CD14-positive monocyte (primary cell): ENCODE measurements around the gene C2CD4A. TPM values are rescaled to one million over a fixed set of nuclear protein-coding genes. Genes with fewer than 3 reads are reported as not detected.

ENCODE experiments used
- DNase-seq, 3 donors: peaks; one replicate each; pipeline ENCODE4 v3.0.0-alpha.2; 2011 to 2022
- H2AFZ ChIP-seq: 2 replicates; pipeline ENCODE4 v1.6.0; 2012; ENCODE audit warnings: mild to moderate bottlenecking, low read depth, low read length, inconsistent platforms; ENCODE audit not compliant: insufficient read depth, poor library complexity, severe bottlenecking
- H3K27ac ChIP-seq, 2 donors: 1 replicate in 1 of 2; 2 replicates in 1 of 2; pipeline ENCODE4 v1.5.1; 2012 to 2013; ENCODE audit warnings: low read length in 2 of 2, control low read depth in 1 of 2, inconsistent platforms in 1 of 2, low read depth in 1 of 2, mild to moderate bottlenecking in 1 of 2
- H3K27me3 ChIP-seq, 2 donors: one replicate each; pipeline versions ENCODE4 v1.6.0 to v1.6.1; 2011 to 2013; ENCODE audit warnings: low read length in 2 of 2; ENCODE audit not compliant: control insufficient read depth in 2 of 2, insufficient read depth in 2 of 2
- H3K36me3 ChIP-seq, 2 donors: replicated peaks in 1 of 2; 1 replicate in 1 of 2; 2 replicates in 1 of 2; pipeline versions ENCODE4 v1.5.1 to v1.6.1; 2012 to 2013; ENCODE audit warnings: low read length in 2 of 2, control low read depth in 1 of 2, inconsistent platforms in 1 of 2, mild to moderate bottlenecking in 1 of 2; ENCODE audit not compliant: insufficient read depth in 2 of 2, control insufficient read depth in 1 of 2
- H3K4me1 ChIP-seq, 2 donors: 1 replicate in 1 of 2; 2 replicates in 1 of 2; pipeline versions ENCODE4 v1.5.1 to v1.6.1; 2012 to 2013; ENCODE audit warnings: low read length in 2 of 2, control low read depth in 1 of 2, inconsistent platforms in 1 of 2, mild to moderate bottlenecking in 1 of 2, moderate library complexity in 1 of 2; ENCODE audit not compliant: insufficient read depth in 2 of 2, control insufficient read depth in 1 of 2
- H3K4me2 ChIP-seq: replicated peaks from 2 replicates; pipeline ENCODE3; 2012; ENCODE audit warnings: low read length, moderate library complexity, mild to moderate bottlenecking; ENCODE audit not compliant: poor library complexity, severe bottlenecking; ENCODE audit errors: extremely low read depth
- H3K4me3 ChIP-seq, 3 experiments: fragments of 200-600 bp in 1 of 3; sonication (generic) in 1 of 3; replicated peaks in 1 of 3; 1 replicate in 2 of 3; 2 replicates in 1 of 3; pipeline ENCODE4 v1.5.1; 2011 to 2013; ENCODE audit warnings: low read length in 3 of 3, mild to moderate bottlenecking in 3 of 3, control low read depth in 2 of 3, low read depth in 2 of 3, inconsistent platforms in 1 of 3, moderate library complexity in 1 of 3
- H3K79me2 ChIP-seq: 2 replicates; pipeline ENCODE4 v1.6.0; 2012; ENCODE audit warnings: mild to moderate bottlenecking, control low read depth, inconsistent platforms, low read length, moderate library complexity; ENCODE audit not compliant: insufficient read depth
- H3K9ac ChIP-seq: 2 replicates; pipeline ENCODE4 v1.6.0; 2017; ENCODE audit warnings: low read length, mild to moderate bottlenecking; ENCODE audit not compliant: insufficient read depth, poor library complexity, severe bottlenecking
- H3K9me3 ChIP-seq, 2 donors: replicated peaks in 1 of 2; 1 replicate in 1 of 2; 2 replicates in 1 of 2; pipeline versions ENCODE4 v1.5.1 to v1.6.1; 2012 to 2013; ENCODE audit warnings: low read length in 2 of 2, control low read depth in 1 of 2; ENCODE audit not compliant: control insufficient read depth in 1 of 2, insufficient read depth in 1 of 2
- H4K20me1 ChIP-seq: 2 replicates; pipeline ENCODE4 v1.6.0; 2012; ENCODE audit warnings: mild to moderate bottlenecking, low read length, control low read depth, moderate library complexity; ENCODE audit not compliant: insufficient read depth
- H3K27ac Mint-ChIP-seq, 7 donors: one replicate each; pipeline ENCODE4 v1.8.0; 2020; ENCODE audit warnings: mild to moderate bottlenecking in 7 of 7, mixed read lengths in 7 of 7, moderate library complexity in 6 of 7, inconsistent platforms in 2 of 7
- H3K27me3 Mint-ChIP-seq, 3 donors: one replicate each; pipeline ENCODE4 v1.8.0; 2021 to 2022; ENCODE audit warnings: low read depth in 3 of 3, mild to moderate bottlenecking in 3 of 3, mixed read lengths in 3 of 3, moderate library complexity in 3 of 3, inconsistent platforms in 1 of 3
- H3K36me3 Mint-ChIP-seq, 2 donors: one replicate each; pipeline ENCODE4 v1.8.0; 2020; ENCODE audit warnings: mixed read lengths in 2 of 2, inconsistent platforms in 1 of 2, mild to moderate bottlenecking in 1 of 2
- H3K4me1 Mint-ChIP-seq: one replicate; pipeline ENCODE4 v1.8.0; 2020; ENCODE audit warnings: mild to moderate bottlenecking, mixed read lengths
- H3K4me3 Mint-ChIP-seq, 2 donors: one replicate each; pipeline ENCODE4 v1.8.0; 2020; ENCODE audit warnings: mild to moderate bottlenecking in 2 of 2, mixed read lengths in 2 of 2, moderate library complexity in 1 of 2
- H3K9me3 Mint-ChIP-seq, 7 donors: one replicate each; pipeline ENCODE4 v1.8.0; 2020 to 2022; ENCODE audit warnings: mixed read lengths in 7 of 7, mild to moderate bottlenecking in 6 of 7, moderate library complexity in 6 of 7, inconsistent platforms in 2 of 7
- CTCF ChIP-seq: fragments of 200-600 bp; IDR thresholded peaks from one replicate; pipeline ENCODE4 v1.8.0; 2022; ENCODE audit warnings: antibody characterized with exemption, mild to moderate bottlenecking
- WGBS: methylation state at CpG from one replicate; pipeline ENCODE4 v1.1.5; 2013; ENCODE audit warnings: missing lambda C conversion rate; ENCODE audit not compliant: insufficient coverage; 5-methylcytosine and 5-hydroxymethylcytosine counted together
- intact Hi-C, 2 donors: fragments of 100-400 bp; cut with micrococcal nuclease; formaldehyde crosslinking; loops; one replicate each; pipeline versions ENCODE4 v1.15.0 to v1.15.1; 2023
- polyA plus RNA-seq, 3 donors: library from polyadenylated mRNA; depleted of rRNA in 1 of 3; unstranded in 2 of 3; stranded (reverse) in 1 of 3; fragments of 300-500 nt in 2 of 3; fragments of >200 nt in 1 of 3; fragmentation: Illumina TruSeq in 2 of 3; gene quantifications; 1 replicate in 2 of 3; 2 replicates in 1 of 3; pipeline ENCODE4 v1.2.3, GENCODE V29; 2012 to 2021

The C2CD4A gene
- polyA plus RNA-seq, 3 donors = not detected

GRCh38 chr15:62054979-62055378 lies 11.8 kb upstream of the C2CD4A start:
- WGBS = 94% methylated on average over 3 of the region's 5 CpGs
- peak overlapping the region in 2 of 7 donors; percentile 75 to 79 for H3K27ac Mint-ChIP-seq

GRCh38 chr15:62057341-62057980 lies 9.3 kb upstream of the C2CD4A start:
- Mint-ChIP-seq H3K36me3 (peaks cover 3 to 9% of the 10 kb centered on the region in 2 donors), H3K9me3 (no peaks in the 10 kb centered on the region), H3K27me3 (peaks cover 11 to 18% (median 16%) of the 10 kb centered on the region in 3 donors), H3K4me1 (peaks cover 61% of the 10 kb centered on the region), H3K4me3 (no peak overlapping the region), H3K27ac (peak overlapping the region; percentile 69 to 85 (median 80))
- H3K4me2 ChIP-seq = peak overlapping the region; percentile 90
- no peak overlapping the region for H3K9ac ChIP-seq
- H4K20me1 ChIP-seq = peaks cover 70% of the 10 kb centered on the region
- intact Hi-C loops = no loop called here
- H2AFZ ChIP-seq = no peak overlapping the region
- H3K4me3 ChIP-seq = peak overlapping the region in 1 of 3 experiments; percentile 24
- H3K79me2 ChIP-seq = peaks cover 72% of the 10 kb centered on the region
- H3K4me1 ChIP-seq = peaks cover 66 to 72% of the 10 kb centered on the region in 2 donors
- no CpG with 5 or more reads among the region's 4 CpGs for WGBS
- peaks cover 9 to 16% of the 10 kb centered on the region in 2 donors for H3K27me3 ChIP-seq
- TF ChIP-seq CTCF = no peak
- no peaks in the 10 kb centered on the region for H3K9me3 ChIP-seq
- no peaks in the 10 kb centered on the region for H3K36me3 ChIP-seq
- peak overlapping the region; percentile 25 to 74 for H3K27ac ChIP-seq
- peak in 1 of 3 donors; percentile 26 for DNase-seq

More at GRCh38 chr15:62054979-62055378, 11.8 kb upstream of the C2CD4A start:
- no peak overlapping the region for H3K4me3 ChIP-seq
- peaks cover 73 to 81% of the 10 kb centered on the region in 2 donors for H3K4me1 ChIP-seq
- no peaks in the 10 kb centered on the region for H3K36me3 ChIP-seq
- Mint-ChIP-seq H3K4me3 (no peak overlapping the region), H3K27me3 (peaks cover 0 to 1% (median 0%) of the 10 kb centered on the region in 3 donors), H3K36me3 (peaks cover 0 to 9% of the 10 kb centered on the region in 2 donors), H3K4me1 (peaks cover 68% of the 10 kb centered on the region), H3K9me3 (no peaks in the 10 kb centered on the region)
- no peaks in the 10 kb centered on the region for H3K27me3 ChIP-seq
- H3K9ac ChIP-seq = no peak overlapping the region
- no peak overlapping the region for H2AFZ ChIP-seq
- no peaks in the 10 kb centered on the region for H3K9me3 ChIP-seq
- H3K79me2 ChIP-seq = peaks cover 97% of the 10 kb centered on the region
- H3K27ac ChIP-seq = peak overlapping the region in 1 of 2 donors; percentile 65
- TF ChIP-seq CTCF = no peak
- no peak for DNase-seq
- no peak overlapping the region for H3K4me2 ChIP-seq
- H4K20me1 ChIP-seq = peaks cover 95% of the 10 kb centered on the region
- intact Hi-C loops = no loop called here
